PFSK-1 (cell line): ENCODE measurements around the gene SKA2.

Experiments
- FOXP2 ChIP-seq: optimal IDR thresholded peaks from 2 replicates; pipeline ENCODE3; 2011; ENCODE audit warnings: borderline replicate concordance, control low read depth, inconsistent platforms; ENCODE audit not compliant: insufficient read depth; ENCODE audit errors: extremely low read length, extremely low read depth
- POLR2AphosphoS5 ChIP-seq: IDR thresholded peaks from 2 replicates; pipeline ENCODE4 v1.6.1; 2012; ENCODE audit warnings: low read depth, mild to moderate bottlenecking, control low read depth, low read length, moderate library complexity
- SIN3A ChIP-seq: IDR thresholded peaks from 2 replicates; pipeline ENCODE4 v1.6.1; 2012; ENCODE audit warnings: mild to moderate bottlenecking, low read length, moderate library complexity, borderline replicate concordance; ENCODE audit not compliant: insufficient read depth
- TAF1 ChIP-seq: IDR thresholded peaks from 2 replicates; pipeline ENCODE4 v1.6.1; 2012; ENCODE audit warnings: low read length, control low read depth, borderline replicate concordance; ENCODE audit not compliant: insufficient read depth
- TF ChIP-seq, protein P1 (sequence below), 2 experiments: IDR thresholded peaks; 2 replicates each; pipeline versions ENCODE4 v1.6.1 to v1.8.0; 2011 to 2012; ENCODE audit warnings: low read depth in 2 of 2, low read length in 2 of 2, control low read depth in 1 of 2, inconsistent platforms in 1 of 2, mild to moderate bottlenecking in 1 of 2, moderate library complexity in 1 of 2; ENCODE audit not compliant: insufficient read depth in 1 of 2

DNA sequence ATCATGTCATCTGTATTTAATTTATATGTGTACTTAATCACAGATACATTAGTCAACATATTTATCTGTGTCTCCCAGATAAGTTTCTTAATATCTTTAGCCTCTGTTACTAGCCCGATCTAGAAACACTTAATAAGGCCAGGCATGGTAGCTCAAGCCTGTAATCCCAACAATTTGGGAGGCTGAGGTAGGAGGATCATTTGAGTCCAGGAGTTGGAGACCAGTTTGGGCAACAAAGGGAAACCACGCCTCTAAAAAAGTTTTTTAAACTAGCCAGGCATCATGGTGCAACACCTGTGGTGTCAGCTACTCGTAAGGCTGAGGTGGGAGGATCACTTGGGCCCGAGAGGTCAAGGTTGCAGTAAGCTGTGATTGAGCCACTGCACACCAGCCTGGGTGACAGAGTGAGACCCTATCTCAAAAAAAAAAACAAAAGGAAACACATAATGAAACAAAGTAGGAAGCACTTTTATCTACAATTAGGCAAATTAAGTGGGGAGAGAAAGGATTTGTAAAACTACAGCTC, 9.4 kb downstream of the SKA2 start:
- TF ChIP-seq POLR2AphosphoS5, result no peak
- TF ChIP-seq, protein P1, sequence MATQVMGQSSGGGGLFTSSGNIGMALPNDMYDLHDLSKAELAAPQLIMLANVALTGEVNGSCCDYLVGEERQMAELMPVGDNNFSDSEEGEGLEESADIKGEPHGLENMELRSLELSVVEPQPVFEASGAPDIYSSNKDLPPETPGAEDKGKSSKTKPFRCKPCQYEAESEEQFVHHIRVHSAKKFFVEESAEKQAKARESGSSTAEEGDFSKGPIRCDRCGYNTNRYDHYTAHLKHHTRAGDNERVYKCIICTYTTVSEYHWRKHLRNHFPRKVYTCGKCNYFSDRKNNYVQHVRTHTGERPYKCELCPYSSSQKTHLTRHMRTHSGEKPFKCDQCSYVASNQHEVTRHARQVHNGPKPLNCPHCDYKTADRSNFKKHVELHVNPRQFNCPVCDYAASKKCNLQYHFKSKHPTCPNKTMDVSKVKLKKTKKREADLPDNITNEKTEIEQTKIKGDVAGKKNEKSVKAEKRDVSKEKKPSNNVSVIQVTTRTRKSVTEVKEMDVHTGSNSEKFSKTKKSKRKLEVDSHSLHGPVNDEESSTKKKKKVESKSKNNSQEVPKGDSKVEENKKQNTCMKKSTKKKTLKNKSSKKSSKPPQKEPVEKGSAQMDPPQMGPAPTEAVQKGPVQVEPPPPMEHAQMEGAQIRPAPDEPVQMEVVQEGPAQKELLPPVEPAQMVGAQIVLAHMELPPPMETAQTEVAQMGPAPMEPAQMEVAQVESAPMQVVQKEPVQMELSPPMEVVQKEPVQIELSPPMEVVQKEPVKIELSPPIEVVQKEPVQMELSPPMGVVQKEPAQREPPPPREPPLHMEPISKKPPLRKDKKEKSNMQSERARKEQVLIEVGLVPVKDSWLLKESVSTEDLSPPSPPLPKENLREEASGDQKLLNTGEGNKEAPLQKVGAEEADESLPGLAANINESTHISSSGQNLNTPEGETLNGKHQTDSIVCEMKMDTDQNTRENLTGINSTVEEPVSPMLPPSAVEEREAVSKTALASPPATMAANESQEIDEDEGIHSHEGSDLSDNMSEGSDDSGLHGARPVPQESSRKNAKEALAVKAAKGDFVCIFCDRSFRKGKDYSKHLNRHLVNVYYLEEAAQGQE (IDR thresholded peaks at IDR 0.05; ENCODE audit: insufficient read depth in 1 of 2, low read depth in 2 of 2, low read length in 2 of 2), result no peak
- no peak for TF ChIP-seq SIN3A
- no peak for TF ChIP-seq TAF1
- TF ChIP-seq FOXP2, result no peak
